RWPE2 (cell line): ENCODE measurements around the gene MYZAP.

Source experiments
- ATAC-seq: fragments of 200-7000 bp; cut with Tn5 transposase; 3 replicates; pipeline ENCODE4 v1.9.1; 2021; ENCODE audit warnings: low read depth
- DNase-seq: peaks from one replicate; pipeline ENCODE4 v3.0.0-alpha.2; 2020; ENCODE audit warnings: low spot score
- H3K27ac ChIP-seq: fragments of 450-650 bp; 2 replicates; pipeline ENCODE4 v1.5.1; 2017; ENCODE audit warnings: mild to moderate bottlenecking; ENCODE audit not compliant: poor library complexity, severe bottlenecking
- H3K27me3 ChIP-seq: fragments of 250-450 bp; sonication (Bioruptor Pico); 2 replicates; pipeline ENCODE4 v1.5.1; 2021; ENCODE audit warnings: mild to moderate bottlenecking, moderate library complexity; ENCODE audit not compliant: insufficient read depth, poor library complexity, severe bottlenecking
- H3K36me3 ChIP-seq: fragments of 250-450 bp; sonication (Bioruptor Pico); 2 replicates; pipeline ENCODE4 v1.5.1; 2020; ENCODE audit warnings: low read depth, mild to moderate bottlenecking, moderate library complexity
- H3K4me1 ChIP-seq: fragments of 250-450 bp; sonication (Bioruptor Pico); 2 replicates; pipeline ENCODE4 v1.5.1; 2021; ENCODE audit warnings: mild to moderate bottlenecking, moderate library complexity; ENCODE audit not compliant: insufficient read depth, poor library complexity, severe bottlenecking
- H3K4me3 ChIP-seq: fragments of 250-450 bp; sonication (Bioruptor Pico); 2 replicates; pipeline ENCODE4 v1.5.1; 2021; ENCODE audit warnings: mild to moderate bottlenecking, moderate library complexity; ENCODE audit not compliant: severe bottlenecking
- H3K9me3 ChIP-seq: fragments of 250-450 bp; sonication (Bioruptor Pico); 2 replicates; pipeline ENCODE4 v1.5.1; 2021; ENCODE audit warnings: mild to moderate bottlenecking, moderate library complexity; ENCODE audit not compliant: severe bottlenecking
- CTCF ChIP-seq: fragments of 450-650 bp; IDR thresholded peaks from one replicate; pipeline ENCODE4 v1.5.1; 2017; ENCODE audit warnings: mild to moderate bottlenecking, moderate library complexity; ENCODE audit not compliant: poor library complexity, severe bottlenecking

The MYZAP gene

GRCh38 chr15:57586661-57587424 lies 4.9 kb upstream of the MYZAP start:
- peaks cover 18% of the 10 kb centered on the region for H3K4me1 ChIP-seq
- H3K36me3 ChIP-seq, result no peaks in the 10 kb centered on the region
- no peak for TF ChIP-seq CTCF
- DNase-seq (no peak), ATAC-seq (peak; percentile 9; the same call in 1 of the 3 replicates)
- peak overlapping the region; percentile 37 for H3K27ac ChIP-seq
- H3K9me3 ChIP-seq, result peaks cover 5% of the 10 kb centered on the region
- no peaks in the 10 kb centered on the region for H3K27me3 ChIP-seq
- no peak overlapping the region for H3K4me3 ChIP-seq

GRCh38 chr15:57589281-57589680 lies 2.4 kb upstream of the MYZAP start:
- Histone ChIP-seq H3K4me1 (peaks cover 30% of the 10 kb centered on the region), H3K4me3 (no peak overlapping the region), H3K36me3 (no peaks in the 10 kb centered on the region), H3K27me3 (no peaks in the 10 kb centered on the region), H3K27ac (no peak overlapping the region), H3K9me3 (no peaks in the 10 kb centered on the region)
- DNase-seq (no peak), ATAC-seq (no peak)
- TF ChIP-seq CTCF, result no peak

GRCh38 chr15:57589754-57590153 lies 1.9 kb upstream of the MYZAP start:
- no peak for TF ChIP-seq CTCF
- peaks cover 30% of the 10 kb centered on the region for H3K4me1 ChIP-seq
- H3K27me3 ChIP-seq, result no peaks in the 10 kb centered on the region
- H3K4me3 ChIP-seq, result no peak overlapping the region
- ATAC-seq (no peak), DNase-seq (no peak)
- no peak overlapping the region for H3K27ac ChIP-seq
- H3K36me3 ChIP-seq, result no peaks in the 10 kb centered on the region
- H3K9me3 ChIP-seq, result no peaks in the 10 kb centered on the region

GRCh38 chr15:57591237-57591821 lies 375 bp upstream of the MYZAP start:
- peaks cover 33% of the 10 kb centered on the region for H3K4me1 ChIP-seq
- no peak for DNase-seq
- no peaks in the 10 kb centered on the region for H3K36me3 ChIP-seq
- ATAC-seq, result peak; percentile 12
- peak overlapping the region; percentile 57 for H3K4me3 ChIP-seq
- no peak for TF ChIP-seq CTCF
- no peaks in the 10 kb centered on the region for H3K27me3 ChIP-seq
- H3K9me3 ChIP-seq, result no peaks in the 10 kb centered on the region
- peak overlapping the region; percentile 13 for H3K27ac ChIP-seq

GRCh38 chr15:57592426-57592825 lies 722 bp downstream of the MYZAP start:
- no peak for TF ChIP-seq CTCF
- Histone ChIP-seq H3K36me3 (no peaks in the 10 kb centered on the region), H3K4me1 (peaks cover 35% of the 10 kb centered on the region), H3K4me3 (peak overlapping the region; percentile 57), H3K9me3 (no peaks in the 10 kb centered on the region), H3K27ac (peak overlapping the region; percentile 13), H3K27me3 (no peaks in the 10 kb centered on the region)
- DNase-seq (no peak), ATAC-seq (no peak)
